ENCODE measurements around the gene ENTPD8.

DNA sequence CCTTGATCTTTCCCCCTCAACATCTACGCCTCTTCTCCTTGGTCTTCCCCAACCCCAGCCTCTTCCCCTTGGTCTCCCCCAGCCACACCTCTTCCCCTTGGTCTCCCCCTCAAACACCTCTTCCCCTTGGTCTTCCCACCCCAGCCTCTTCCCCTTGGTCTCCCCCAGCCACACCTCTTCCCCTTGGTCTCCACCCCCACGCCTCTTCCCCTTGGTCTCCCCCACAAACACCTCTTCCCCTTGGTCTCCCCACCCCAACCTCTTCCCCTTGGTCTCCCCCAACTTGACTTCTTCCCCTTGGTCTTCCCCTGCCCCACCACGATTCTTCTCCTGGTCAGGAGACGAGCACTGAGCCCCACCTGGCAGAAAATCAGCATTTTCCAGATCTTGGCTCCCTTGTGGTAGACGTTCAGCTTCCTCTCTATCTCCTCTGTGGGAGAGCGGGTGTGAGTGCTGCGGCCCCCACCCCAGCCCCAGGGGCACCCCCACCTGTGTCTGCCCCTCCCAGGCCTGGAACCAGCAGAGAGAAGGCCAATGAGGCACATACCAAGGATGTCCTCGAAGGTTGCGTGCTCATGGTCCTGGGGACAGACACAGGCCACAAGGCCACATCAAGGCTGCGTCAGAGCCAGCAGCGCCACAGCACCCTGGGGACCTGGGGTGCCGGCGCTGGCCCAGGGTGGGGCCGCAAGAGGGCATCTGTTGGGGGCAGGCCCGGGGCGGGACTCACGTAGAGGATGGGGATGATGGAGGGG lies 11.0 kb upstream of the ENTPD8 start:
- no peak for TF ChIP-seq POLR2AphosphoS5 (IDR thresholded peaks at IDR 0.05; ENCODE audit: low read depth)
- TF ChIP-seq, protein P1, sequence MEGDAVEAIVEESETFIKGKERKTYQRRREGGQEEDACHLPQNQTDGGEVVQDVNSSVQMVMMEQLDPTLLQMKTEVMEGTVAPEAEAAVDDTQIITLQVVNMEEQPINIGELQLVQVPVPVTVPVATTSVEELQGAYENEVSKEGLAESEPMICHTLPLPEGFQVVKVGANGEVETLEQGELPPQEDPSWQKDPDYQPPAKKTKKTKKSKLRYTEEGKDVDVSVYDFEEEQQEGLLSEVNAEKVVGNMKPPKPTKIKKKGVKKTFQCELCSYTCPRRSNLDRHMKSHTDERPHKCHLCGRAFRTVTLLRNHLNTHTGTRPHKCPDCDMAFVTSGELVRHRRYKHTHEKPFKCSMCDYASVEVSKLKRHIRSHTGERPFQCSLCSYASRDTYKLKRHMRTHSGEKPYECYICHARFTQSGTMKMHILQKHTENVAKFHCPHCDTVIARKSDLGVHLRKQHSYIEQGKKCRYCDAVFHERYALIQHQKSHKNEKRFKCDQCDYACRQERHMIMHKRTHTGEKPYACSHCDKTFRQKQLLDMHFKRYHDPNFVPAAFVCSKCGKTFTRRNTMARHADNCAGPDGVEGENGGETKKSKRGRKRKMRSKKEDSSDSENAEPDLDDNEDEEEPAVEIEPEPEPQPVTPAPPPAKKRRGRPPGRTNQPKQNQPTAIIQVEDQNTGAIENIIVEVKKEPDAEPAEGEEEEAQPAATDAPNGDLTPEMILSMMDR (IDR thresholded peaks at IDR 0.05; ENCODE audit: insufficient read depth, low read length) = no peak
- TF ChIP-seq, protein P2, sequence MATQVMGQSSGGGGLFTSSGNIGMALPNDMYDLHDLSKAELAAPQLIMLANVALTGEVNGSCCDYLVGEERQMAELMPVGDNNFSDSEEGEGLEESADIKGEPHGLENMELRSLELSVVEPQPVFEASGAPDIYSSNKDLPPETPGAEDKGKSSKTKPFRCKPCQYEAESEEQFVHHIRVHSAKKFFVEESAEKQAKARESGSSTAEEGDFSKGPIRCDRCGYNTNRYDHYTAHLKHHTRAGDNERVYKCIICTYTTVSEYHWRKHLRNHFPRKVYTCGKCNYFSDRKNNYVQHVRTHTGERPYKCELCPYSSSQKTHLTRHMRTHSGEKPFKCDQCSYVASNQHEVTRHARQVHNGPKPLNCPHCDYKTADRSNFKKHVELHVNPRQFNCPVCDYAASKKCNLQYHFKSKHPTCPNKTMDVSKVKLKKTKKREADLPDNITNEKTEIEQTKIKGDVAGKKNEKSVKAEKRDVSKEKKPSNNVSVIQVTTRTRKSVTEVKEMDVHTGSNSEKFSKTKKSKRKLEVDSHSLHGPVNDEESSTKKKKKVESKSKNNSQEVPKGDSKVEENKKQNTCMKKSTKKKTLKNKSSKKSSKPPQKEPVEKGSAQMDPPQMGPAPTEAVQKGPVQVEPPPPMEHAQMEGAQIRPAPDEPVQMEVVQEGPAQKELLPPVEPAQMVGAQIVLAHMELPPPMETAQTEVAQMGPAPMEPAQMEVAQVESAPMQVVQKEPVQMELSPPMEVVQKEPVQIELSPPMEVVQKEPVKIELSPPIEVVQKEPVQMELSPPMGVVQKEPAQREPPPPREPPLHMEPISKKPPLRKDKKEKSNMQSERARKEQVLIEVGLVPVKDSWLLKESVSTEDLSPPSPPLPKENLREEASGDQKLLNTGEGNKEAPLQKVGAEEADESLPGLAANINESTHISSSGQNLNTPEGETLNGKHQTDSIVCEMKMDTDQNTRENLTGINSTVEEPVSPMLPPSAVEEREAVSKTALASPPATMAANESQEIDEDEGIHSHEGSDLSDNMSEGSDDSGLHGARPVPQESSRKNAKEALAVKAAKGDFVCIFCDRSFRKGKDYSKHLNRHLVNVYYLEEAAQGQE (IDR thresholded peaks at IDR 0.05; ENCODE audit: insufficient replicate concordance, low read depth) = no peak
- TF ChIP-seq GABPA (IDR thresholded peaks at IDR 0.05; ENCODE audit: low read depth) = no peak
- peak; percentile 7; the same call in 1 of the 2 replicates for TF ChIP-seq SPI1 (IDR thresholded peaks at IDR 0.05; ENCODE audit: borderline replicate concordance, low read depth)
